Endothelial cell of umbilical vein (primary cell): Measurements from ENCODE around the gene DEPDC5.

ENCODE experiments used
- CTCF ChIP-seq, 2 donors: IDR thresholded peaks; 1 replicate in 1 of 2; 2 replicates in 1 of 2; pipeline ENCODE4 v1.5.1; 2011; ENCODE audit warnings: low read length in 2 of 2, mild to moderate bottlenecking in 2 of 2, moderate library complexity in 2 of 2, control low read depth in 1 of 2, inconsistent platforms in 1 of 2, low read depth in 1 of 2; ENCODE audit not compliant: insufficient read depth in 1 of 2; ENCODE audit errors: extremely low read depth in 1 of 2
- FOS ChIP-seq: IDR thresholded peaks from 2 replicates; pipeline ENCODE4 v1.6.1; 2011; ENCODE audit warnings: mild to moderate bottlenecking, low read length, moderate library complexity, borderline replicate concordance; ENCODE audit not compliant: insufficient read depth
- POLR2AphosphoS5 ChIP-seq: IDR thresholded peaks from 2 replicates; pipeline ENCODE4 v1.6.1; 2012; ENCODE audit warnings: low read depth, mild to moderate bottlenecking, control low read depth, low read length, moderate library complexity; ENCODE audit not compliant: insufficient read depth

GRCh38 chr22:31950226-31950625, 196.4 kb downstream of the DEPDC5 start:
- no peak for TF ChIP-seq CTCF (IDR thresholded peaks at IDR 0.05; ENCODE audit: extremely low read depth in 1 of 2, insufficient read depth in 1 of 2, low read depth in 1 of 2, low read length in 2 of 2)
- TF ChIP-seq FOS = no peak
- no peak for TF ChIP-seq POLR2AphosphoS5
